GM23338 (cell line): ENCODE results near the gene DNAJC1.

ENCODE experiments used
- EZH2 ChIP-seq: fragments of 200-600 bp; sonication (generic); IDR thresholded peaks from one replicate; pipeline ENCODE4 v1.8.0; 2017; ENCODE audit warnings: antibody characterized with exemption, mild to moderate bottlenecking, low read depth; ENCODE audit not compliant: unreplicated experiment
- NANOG ChIP-seq: IDR thresholded peaks from 2 replicates; pipeline ENCODE4 v1.6.1; 2016; ENCODE audit warnings: antibody characterized with exemption, borderline replicate concordance
- TF ChIP-seq, protein P1 (sequence below), 2 experiments: fragments of 200-600 bp in 1 of 2; sonication (generic) in 1 of 2; conservative IDR thresholded peaks; 2 replicates each; pipeline versions ENCODE4 v1.5.1 to v1.6.1; 2016 to 2017; ENCODE audit warnings: antibody characterized with exemption in 2 of 2, low read depth in 2 of 2, mild to moderate bottlenecking in 2 of 2, moderate library complexity in 1 of 2

DNA sequence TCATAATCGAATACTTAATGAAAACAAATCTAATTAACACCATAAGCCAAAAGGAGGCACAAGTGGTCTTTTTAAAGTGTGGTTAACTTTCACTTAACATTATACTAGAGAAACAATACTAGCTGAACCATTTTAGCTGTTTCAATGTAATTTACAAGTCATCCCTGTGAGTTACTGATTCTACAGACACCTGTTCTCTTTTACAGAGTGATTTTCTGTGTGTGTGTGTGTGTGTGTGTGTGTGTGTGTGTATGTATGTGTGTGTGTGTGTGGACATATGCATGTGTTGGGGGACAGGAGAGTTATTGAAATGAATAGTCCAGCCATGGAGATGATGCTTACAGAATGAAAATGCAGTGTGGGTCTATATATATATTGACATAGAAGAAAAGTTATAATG, 200.2 kb downstream of the DNAJC1 start:
- TF ChIP-seq, protein P1, sequence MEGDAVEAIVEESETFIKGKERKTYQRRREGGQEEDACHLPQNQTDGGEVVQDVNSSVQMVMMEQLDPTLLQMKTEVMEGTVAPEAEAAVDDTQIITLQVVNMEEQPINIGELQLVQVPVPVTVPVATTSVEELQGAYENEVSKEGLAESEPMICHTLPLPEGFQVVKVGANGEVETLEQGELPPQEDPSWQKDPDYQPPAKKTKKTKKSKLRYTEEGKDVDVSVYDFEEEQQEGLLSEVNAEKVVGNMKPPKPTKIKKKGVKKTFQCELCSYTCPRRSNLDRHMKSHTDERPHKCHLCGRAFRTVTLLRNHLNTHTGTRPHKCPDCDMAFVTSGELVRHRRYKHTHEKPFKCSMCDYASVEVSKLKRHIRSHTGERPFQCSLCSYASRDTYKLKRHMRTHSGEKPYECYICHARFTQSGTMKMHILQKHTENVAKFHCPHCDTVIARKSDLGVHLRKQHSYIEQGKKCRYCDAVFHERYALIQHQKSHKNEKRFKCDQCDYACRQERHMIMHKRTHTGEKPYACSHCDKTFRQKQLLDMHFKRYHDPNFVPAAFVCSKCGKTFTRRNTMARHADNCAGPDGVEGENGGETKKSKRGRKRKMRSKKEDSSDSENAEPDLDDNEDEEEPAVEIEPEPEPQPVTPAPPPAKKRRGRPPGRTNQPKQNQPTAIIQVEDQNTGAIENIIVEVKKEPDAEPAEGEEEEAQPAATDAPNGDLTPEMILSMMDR (conservative IDR thresholded peaks at IDR 0.05; ENCODE audit: low read depth in 2 of 2), result no peak
- TF ChIP-seq EZH2, result no peak
- no peak for TF ChIP-seq NANOG
